HG03354 (cell line): ENCODE data around the gene FERMT3.
A peak's percentile ranks its signal among the peaks of the same experiment; 100 is the strongest.

ENCODE experiments used
- ATAC-seq: cut with Tn5 transposase; IDR thresholded peaks from one replicate; pipeline ENCODE4 v1.9.1; 2021; ENCODE audit warnings: mild to moderate bottlenecking; ENCODE audit not compliant: unreplicated experiment, poor library complexity, severe bottlenecking

The FERMT3 gene

GRCh38 chr11:64245797-64246620 lies 39.5 kb downstream of the FERMT3 start:
- ATAC-seq = peak; percentile 1

DNA sequence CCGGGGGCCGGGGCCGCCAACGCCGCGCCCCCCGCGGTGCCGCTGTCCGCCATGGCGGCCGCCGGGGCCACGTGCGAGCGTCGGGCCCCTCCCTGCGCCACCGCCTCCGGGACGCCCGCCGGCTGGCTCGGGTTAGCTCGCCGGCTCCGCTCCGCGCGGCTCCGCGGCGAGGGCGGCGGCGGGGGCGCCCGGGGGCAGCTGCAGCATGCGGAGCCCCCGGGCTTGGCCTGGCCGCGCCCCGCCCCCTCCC lies 40.0 kb downstream of the FERMT3 start:
- ATAC-seq = peak; percentile 7

- ATAC-seq = peak; percentile 41
These were observed 40.6 kb downstream of the FERMT3 start, which contains the start of gene PPP1R14B for GRCh38 chr11:64246871-64247728. TSS of gene PPP1R14B (minus strand) at chr11:64246943. CDS start at chr11:64246673, 270 bp downstream.

GRCh38 chr11:64247729-64248531 lies 41.4 kb downstream of the FERMT3 start:
- no peak for ATAC-seq

GRCh38 chr11:64248578-64248977 lies 42.1 kb downstream of the FERMT3 start:
- ATAC-seq = no peak

GRCh38 chr11:64249038-64249437 lies 42.5 kb downstream of the FERMT3 start:
- no peak for ATAC-seq

DNA sequence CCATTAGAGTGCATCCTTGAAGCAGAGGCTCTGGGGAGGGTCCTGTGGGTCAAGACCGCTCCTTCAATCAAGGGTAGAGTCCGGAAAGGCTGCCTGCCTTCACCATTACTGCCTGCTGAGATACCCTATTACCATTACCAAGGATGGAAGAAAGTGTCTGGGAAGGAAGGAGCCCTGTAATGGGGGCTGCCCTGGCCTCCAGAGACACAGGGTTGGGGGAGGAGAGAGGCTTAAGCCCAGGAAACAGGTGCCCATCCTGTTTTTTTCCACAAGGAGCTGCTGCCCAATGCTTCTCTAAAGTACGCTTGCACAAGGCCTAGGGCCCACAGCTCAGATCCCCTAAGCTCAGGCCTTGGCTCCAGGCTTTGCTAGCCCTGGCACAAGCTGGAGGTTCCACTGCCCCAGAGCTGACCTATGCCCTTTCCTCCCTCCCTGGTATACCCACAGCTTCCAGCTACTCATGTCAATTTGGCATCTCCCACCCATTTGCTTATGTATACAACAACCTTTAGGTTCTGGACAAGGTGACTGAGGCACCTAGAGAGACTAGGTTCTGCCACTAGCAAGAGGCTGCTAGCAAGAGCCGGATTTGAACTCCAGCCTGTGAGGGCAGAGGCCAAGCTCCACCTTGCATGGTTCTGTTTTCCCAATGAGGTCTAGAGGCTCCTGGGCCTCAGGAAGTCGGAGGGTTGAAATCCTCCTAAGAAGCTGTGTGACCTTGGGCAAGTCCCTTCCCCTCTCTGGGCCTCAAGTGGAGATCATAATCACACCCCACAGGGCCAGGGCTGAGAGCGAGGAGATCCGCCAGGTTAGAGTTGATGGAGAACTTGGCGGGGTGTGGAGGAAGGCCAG lies 43.3 kb downstream of the FERMT3 start:
- ATAC-seq = no peak

- no peak for ATAC-seq
These were observed 44.0 kb downstream of the FERMT3 start for GRCh38 chr11:64250415-64251015.

GRCh38 chr11:64251016-64251752 lies 44.7 kb downstream of the FERMT3 start, which contains the start of gene PLCB3:
TSS of gene PLCB3 (plus strand) at chr11:64251530. CDS start at chr11:64251650, 120 bp downstream.
- ATAC-seq = no peak

DNA sequence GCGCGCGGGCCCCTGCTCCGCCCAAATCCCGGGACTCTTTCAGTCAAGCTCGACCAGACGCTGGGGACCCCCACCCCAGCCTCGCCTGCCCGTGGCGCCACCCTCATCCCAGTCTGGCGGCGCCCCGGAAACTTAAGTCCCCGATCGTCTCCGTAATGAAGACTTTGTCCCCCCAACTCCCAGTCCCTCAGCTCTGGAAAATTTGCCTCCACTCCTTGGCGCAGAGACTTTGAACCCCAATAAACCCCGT lies 45.2 kb downstream of the FERMT3 start:
- no peak for ATAC-seq

- ATAC-seq = no peak
These were observed 45.7 kb downstream of the FERMT3 start for GRCh38 chr11:64252003-64252872.

DNA sequence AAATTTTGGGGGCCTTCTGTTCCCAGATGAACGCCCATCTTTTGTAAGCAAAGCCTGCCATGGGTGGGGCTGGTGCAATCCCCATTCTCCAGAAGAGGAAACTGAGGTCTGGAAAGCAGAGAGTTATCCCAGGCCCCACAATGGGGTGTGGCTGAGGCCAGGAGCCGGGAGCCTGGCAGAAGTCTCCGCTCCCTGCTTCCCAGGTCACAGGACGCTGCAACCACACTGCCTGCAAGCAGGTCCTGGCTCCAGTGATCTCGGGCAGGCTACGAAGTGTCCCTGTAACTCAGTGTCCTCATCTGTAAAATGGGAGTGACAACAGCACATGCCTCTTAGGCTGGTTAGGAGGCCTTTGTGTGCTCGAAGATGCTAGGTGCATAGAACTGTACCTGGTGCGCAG lies 46.5 kb downstream of the FERMT3 start:
- ATAC-seq = no peak

GRCh38 chr11:64253481-64253880 lies 47.0 kb downstream of the FERMT3 start:
- ATAC-seq = no peak

GRCh38 chr11:64254326-64254725 lies 47.8 kb downstream of the FERMT3 start:
- no peak for ATAC-seq

GRCh38 chr11:64255135-64256128 lies 48.9 kb downstream of the FERMT3 start:
- ATAC-seq = no peak

- ATAC-seq = no peak
These were observed 49.8 kb downstream of the FERMT3 start for GRCh38 chr11:64256300-64256699.
